Right lung (tissue), 5 donors: ENCODE data around the gene PRKG1. TPM values are rescaled to one million over a fixed set of nuclear protein-coding genes. Genes with fewer than 3 reads are reported as not detected.

Experiments used
- DNase-seq, 2 donors: peaks; one replicate each; pipeline ENCODE4 v3.0.0-alpha.2; 2013
- polyA plus RNA-seq, 5 donors: library from polyadenylated mRNA; unstranded; fragments of 120-200 nt; gene quantifications; one replicate each; pipeline versions ENCODE4 v1.2.1 to v1.2.3, GENCODE V29; 2013; ENCODE audit warnings: inconsistent platforms in 1 of 5, low replicate concordance in 1 of 5; ENCODE audit not compliant: insufficient read length in 5 of 5, insufficient read depth in 1 of 5

The PRKG1 gene
- polyA plus RNA-seq, 5 donors, result 12.4 to 21.3 (median 15.8) TPM

DNA sequence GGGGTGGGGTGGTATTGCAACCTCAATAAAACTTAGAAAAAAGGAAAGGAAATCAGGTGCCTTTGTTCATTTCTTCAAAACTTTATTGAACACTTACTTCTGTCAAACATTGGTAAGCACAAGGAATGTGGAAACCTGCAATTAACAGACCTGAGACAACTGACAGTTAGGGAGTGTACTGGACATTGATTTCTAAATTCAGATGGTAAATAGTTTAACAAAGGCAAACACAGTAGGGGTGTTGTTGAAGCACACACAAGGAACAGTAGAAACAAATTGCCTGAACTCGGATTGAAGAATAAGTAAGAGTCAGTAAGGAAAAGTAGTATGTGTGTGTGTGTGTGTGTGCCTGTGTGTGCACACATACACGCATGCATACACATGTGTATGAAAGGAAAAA, 516.5 kb downstream of the PRKG1 start:
- DNase-seq, result no peak

- DNase-seq, result no peak
These were observed 522.4 kb downstream of the PRKG1 start for GRCh38 chr10:51596695-51597094.

- DNase-seq, result no peak
These were observed 525.4 kb downstream of the PRKG1 start for GRCh38 chr10:51599647-51600046.

DNA sequence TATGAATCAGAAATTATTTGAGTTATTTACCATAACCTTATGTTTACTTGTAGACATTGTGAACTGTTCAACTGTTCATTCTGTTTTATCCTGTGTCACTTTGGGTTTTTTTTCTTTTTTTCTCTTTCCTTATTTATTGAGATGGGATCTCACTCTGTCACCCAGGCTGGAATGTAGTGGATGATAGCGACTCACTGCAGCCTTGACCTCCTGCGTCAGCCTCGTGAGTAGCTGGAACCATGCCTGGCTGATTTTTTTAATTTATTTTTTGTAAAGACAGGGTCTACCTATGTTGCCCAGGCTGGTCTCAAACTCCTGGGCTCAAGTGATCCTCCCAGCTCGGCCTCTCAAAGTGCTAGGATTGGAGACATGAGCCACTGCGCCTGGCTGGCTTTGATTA, 528.0 kb downstream of the PRKG1 start:
- no peak for DNase-seq

GRCh38 chr10:51604579-51604978, 530.3 kb downstream of the PRKG1 start:
- DNase-seq, result no peak

DNA sequence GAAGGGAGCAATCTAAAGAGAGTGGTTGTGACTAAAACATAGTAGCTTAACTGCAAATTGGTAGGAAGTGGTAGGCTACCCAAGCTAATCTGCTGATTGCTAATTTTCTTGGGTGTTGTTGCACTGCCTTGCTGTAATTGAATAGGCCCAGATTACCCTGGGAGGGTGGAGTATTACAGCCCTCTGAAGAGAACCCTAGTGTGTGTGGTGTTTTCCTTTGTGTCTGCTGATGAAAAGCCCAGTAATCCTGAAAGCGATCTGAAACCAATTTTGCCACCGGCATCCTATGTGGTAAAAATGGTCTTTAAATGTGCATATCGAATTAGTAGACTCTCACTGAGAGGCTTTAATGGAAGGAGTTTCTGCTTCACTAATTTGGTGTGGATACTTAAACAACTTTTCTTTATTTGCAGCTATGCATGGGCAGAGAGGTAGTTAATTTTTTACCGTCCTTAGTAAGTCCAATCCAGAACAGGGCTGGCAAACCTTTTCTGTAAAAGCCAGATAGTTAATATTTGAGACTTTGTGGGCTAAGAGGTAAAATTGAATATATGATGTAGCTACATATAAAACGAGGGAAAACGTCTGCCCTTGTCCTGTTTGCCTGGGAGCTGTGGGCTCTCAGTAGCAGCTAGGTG, 532.7 kb downstream of the PRKG1 start:
- no peak for DNase-seq

- DNase-seq, result no peak
These were observed 533.2 kb downstream of the PRKG1 start for GRCh38 chr10:51607463-51607835.

DNA sequence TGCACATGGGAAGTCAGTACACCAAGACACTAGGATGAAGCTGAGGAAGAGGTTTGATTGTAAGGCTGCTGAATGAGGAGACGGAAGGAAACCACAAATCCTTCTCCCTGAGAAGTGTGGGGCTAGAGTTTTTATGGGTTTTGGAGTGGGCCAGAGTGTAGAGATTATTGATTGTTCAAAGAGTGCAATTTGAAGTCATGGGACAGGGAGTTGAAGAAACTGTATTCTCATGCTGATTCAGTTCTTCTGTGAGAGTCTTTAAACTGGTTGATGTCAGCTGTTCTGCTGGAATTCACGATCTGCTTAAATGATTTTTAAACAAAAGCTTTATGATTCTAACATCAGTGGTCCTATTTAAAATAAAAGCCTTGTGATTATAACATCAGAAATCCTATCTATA, 533.9 kb downstream of the PRKG1 start:
- DNase-seq, result no peak

GRCh38 chr10:51615764-51616298, 541.5 kb downstream of the PRKG1 start:
- no peak for DNase-seq

DNA sequence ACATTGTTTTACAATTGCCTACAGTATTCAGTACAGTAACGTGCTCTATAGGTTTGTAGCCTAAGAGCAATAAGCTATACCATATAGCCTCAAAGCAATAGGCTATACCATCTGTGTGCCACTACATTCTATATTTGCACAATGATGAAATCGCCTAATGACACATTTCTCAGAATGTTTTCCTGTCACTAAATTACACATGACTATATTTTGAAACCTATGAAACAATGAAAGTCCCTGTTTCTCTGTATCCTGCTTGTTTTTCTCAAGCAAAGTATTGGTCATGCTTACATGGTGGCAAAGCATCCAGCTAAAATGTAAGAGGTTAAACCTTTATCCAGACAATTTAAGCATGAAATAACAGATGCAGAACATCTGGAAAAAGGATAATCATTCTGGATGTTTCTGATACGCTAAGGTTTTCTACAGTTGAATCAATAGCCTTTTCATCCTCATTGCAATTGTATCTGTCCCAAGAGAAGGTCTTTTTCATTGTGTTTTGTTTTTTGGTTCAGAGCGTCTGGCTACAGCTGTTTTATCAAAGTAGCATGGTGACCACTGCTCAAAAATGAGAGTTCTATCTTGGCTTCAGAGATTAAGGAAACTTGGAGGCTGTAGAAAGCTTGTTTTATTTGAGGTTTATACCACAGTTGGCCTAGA, 543.4 kb downstream of the PRKG1 start:
- DNase-seq, result no peak

DNA sequence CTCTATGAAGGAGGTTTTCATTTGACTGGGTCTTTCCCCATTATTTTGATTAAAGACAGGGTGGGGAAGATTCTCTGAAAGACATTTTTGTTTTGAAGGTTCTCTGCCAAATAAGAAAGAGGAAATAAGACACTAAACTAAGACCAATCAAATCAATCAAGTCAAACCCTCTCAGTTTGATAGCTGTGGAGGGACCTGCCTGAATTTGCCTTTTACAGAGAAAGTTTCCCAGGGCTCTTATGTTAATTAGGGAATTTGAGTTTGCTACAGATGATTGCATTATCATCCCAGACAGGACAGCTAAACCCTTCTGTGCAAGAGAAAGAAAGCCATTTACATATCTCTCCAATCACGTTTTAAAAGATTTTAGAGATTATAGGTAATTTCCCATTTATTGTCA, 545.1 kb downstream of the PRKG1 start:
- no peak for DNase-seq

DNA sequence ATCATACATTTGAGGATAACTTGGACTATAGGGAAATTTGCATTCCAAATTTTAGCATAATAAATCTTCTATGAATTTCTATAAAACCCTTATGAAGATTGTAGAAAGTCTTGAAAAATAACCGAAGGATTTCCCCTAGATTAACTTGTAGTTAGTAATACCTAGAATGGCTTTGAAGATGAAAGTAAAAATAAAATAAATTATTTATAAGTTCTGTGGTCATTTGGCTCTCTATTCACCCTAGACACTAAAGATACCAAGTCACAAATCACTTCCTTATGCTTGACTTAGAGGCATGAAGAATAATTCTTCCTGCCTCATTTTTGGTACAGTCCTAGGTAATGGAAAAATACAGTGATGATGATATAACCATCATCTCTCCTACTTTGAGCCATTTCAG, 545.8 kb downstream of the PRKG1 start:
- no peak for DNase-seq

DNA sequence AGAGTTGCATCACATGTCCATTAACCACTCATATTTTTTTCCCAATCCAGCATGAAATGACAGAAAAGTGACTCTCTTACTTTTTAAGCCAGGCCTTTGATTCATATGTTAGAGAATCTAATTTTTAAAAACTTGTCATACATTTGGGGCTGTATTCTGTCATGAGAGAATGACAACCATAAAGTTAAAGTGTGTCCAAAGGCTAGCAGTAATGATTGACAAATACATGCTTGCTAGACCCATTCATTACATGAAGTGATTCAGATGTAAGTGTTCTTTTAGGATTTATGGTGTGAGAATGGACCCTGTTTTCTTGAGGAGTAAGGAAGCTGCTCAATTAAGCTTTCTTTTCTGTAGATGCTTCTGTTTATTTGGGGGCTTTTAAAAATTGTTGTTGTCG, 549.7 kb downstream of the PRKG1 start:
- no peak for DNase-seq

DNA sequence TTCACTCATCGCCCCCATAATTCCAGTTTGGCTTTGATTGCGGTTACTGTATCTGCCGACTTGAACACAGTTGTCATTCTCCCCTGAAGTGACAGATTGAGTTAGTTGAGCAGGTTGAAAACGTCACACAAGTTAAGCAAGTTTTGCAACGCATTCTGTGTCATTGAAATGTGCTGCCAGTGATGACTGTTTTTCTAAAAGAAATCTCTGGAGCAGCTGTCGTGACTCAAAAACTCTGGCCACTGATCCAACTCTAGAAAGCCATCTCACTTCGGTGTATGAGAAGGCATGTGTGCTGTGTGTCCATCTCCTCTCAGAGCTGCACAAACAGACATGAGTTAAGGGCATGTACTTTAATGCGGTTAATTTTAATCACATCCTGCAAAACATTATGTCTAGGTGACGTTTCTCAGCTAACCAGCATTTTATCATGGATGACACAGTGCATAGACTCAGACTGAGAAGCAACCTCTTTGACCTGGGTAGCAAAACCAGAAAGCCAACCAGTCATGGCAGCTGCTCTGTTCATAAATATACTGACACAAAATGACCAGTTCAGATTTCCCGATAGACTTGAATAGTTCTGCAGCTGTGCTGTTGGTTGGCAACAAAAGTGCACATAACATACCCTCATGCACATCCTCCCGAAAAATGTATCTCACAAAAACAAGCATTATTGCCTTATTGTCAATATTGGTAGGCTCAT, 555.8 kb downstream of the PRKG1 start:
- peak; percentile 20 to 21 for DNase-seq

DNA sequence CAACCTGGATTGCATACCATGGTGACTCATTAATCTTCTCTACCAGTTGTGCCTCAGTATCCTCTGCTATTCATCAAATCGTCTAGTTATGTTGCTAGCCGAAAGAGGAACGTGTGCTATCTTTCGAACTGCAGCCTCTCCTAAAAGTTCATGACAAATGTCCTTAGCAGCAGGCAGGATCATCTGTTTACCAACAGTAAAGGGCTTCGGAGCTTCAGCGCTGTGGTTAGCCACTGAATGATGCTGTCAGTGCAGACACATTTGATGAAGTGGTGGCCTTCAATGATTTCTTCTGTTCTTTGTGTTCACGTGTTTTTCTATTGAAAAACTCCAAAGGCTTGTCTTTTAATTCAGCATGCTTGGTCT, 556.3 kb downstream of the PRKG1 start:
- DNase-seq, result no peak

DNA sequence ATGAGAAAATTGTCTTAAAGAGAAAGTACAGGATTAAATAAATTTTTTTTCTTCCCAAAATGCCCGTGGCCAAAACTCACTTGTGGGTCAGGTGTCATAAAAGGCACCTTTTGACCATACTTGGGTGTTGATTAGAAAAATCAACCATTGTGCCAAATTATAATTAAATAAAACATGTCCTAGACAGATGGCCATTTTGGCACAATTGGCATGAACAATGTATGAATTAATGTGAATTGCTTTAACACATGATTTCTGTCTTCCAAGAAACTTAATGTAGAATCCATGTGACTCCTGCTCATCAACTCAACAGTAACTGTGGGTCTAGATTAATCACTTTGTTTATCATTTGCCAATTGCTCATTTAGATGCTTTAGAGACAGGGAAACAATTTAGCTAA, 561.1 kb downstream of the PRKG1 start:
- DNase-seq, result no peak

DNA sequence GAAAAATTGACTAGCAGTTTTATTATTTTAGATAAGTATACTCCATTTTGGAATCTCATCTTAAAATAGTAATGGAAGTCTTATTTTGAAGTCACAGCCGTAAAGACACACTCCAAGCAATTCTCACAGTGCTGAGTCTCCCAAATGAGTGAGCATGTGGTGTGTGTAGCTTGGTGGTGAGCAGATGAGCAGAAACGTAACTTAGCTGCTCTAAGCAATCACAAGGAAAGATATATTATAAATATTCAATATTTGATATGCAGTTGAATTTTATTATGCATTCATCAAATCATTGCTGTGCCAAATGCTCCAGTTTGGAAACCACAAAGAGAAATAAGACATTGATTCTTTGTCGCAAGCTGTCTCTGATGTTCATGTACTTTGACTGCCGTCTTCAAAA, 563.9 kb downstream of the PRKG1 start:
- no peak for DNase-seq

DNA sequence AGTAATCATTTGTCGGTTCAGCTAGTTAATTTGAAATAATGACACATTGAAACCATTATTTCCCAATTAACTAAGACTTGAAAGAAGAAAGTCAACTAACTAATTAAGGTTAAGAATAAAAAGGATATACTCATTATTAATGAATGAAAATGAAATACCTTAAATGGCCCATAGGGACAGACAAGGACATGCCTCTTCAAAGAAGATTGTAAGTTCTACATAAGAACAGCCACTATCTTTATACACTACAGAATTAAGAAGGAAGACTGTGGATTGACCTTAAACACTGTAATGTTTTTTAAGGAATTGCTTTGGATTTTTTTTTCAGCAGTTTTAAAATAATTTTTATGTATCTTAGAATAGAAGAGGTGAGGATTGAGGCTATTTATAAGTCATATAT, 564.5 kb downstream of the PRKG1 start:
- DNase-seq, result no peak

DNA sequence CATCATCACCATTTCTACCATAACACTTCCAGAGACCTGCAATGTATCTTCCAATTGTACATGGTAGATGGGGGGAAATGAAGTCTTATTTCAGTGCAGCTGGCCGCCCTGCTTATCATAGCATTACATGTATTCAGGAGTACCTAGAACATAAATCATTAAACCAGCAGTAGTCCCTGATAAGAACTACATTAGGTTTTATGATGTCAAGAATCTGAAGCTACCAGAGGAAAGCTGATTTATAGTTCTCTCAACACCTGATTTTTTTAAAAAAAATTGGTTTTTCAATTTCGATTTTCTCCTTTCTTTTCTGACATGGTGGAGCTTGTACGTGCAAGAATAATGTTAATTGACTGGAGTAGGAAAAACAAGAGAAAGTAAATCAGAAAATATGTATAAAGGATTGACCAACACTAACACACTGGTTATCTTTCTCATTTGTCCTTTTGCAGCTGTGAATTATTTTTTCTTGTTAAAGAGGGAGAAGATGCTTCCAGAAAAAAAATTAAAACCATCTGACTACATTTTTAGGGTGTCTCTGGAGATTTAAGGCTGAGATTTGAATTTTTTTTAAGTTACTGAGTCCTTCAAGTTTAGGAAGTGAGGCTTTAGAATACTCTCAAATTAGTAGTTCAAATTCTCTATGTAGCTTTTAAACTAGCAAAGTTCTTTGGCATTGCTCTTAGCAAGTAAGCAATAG, 566.0 kb downstream of the PRKG1 start:
- DNase-seq, result no peak

DNA sequence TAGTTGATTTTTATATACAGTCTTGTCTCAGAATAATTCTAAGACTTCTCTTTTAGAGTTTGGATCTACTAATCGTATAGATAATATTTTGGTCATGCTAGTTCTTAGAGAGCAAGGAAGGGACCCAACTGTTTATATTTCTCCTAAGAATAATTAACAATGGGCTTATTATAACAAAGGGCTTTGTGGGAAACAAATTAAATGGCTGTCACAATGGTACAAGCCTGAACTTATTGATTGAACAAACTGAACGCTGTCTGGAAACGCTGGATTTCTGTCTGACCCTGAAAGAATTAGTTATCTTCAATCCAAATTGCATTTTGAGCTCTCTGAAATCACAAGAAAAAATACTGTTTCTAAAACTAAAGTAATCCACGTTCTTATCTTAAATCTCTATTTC, 568.3 kb downstream of the PRKG1 start:
- no peak for DNase-seq

DNA sequence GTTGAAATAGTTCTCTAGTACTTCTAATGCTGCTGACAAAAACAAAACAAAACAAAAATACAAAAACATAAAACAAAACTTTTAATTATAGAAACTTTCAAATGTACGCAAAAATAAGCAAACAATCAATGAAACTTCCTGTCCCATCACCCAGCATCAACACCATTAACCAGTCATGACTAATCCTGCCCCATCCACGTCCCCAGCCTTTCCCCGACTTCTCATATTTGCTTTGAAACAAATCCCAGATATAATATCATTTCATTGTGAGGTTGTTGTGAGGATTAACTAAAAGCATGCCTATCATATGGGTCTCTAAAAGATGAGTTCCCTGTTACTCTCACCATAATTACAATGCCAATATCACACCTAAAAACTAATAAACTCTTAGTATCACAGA, 569.4 kb downstream of the PRKG1 start:
- DNase-seq, result no peak

- DNase-seq, result no peak
These were observed 574.8 kb downstream of the PRKG1 start for GRCh38 chr10:51649064-51649463.

DNA sequence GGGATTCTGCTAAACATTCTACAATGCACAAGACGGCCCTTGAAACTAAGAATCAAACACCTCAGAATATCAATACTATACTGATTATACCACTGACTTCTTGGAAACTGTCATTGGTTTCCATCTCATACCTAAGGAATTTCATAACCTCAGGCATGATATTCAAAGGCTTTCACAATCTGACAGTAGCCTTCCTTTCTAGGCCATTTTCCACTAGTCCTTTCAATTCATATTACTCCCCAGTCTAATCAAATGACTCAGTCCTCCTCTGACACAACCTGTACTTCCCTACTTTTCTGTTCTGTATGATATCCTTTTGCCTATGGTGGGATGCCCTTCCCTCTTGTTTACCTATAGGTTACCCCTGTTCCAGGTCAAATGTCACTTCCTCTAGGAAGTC, 576.8 kb downstream of the PRKG1 start:
- no peak for DNase-seq
